AG09319 (cell line): ENCODE measurements around the gene NDUFV2.

Experiments used
- DNase-seq: peaks from one replicate; pipeline ENCODE4 v3.0.0-alpha.2; 2010; ENCODE audit warnings: low read depth; ENCODE audit errors: extremely low read depth
- CTCF ChIP-seq: IDR thresholded peaks from 2 replicates; pipeline ENCODE4 v1.5.1; 2011; ENCODE audit warnings: low read depth, mild to moderate bottlenecking, inconsistent platforms, low read length, moderate library complexity

NDUFV2 gene

GRCh38 chr18:9174302-9174701 is 71.8 kb downstream of the NDUFV2 start:
- DNase-seq, result no peak
- TF ChIP-seq CTCF, result no peak

- no peak for DNase-seq
Observed at GRCh38 chr18:9175115-9175514, 72.6 kb downstream of the NDUFV2 start.

GRCh38 chr18:9177031-9177430 is 74.5 kb downstream of the NDUFV2 start:
- no peak for DNase-seq
- TF ChIP-seq CTCF, result no peak

More at GRCh38 chr18:9175115-9175514, 72.6 kb downstream of the NDUFV2 start:
- TF ChIP-seq CTCF, result no peak

GRCh38 chr18:9177466-9177865 is 75.0 kb downstream of the NDUFV2 start:
- no peak for DNase-seq
- no peak for TF ChIP-seq CTCF

- no peak for DNase-seq
- no peak for TF ChIP-seq CTCF
Observed at GRCh38 chr18:9178557-9178956, 76.1 kb downstream of the NDUFV2 start.

GRCh38 chr18:9181275-9181674 is 78.8 kb downstream of the NDUFV2 start:
- no peak for TF ChIP-seq CTCF
- no peak for DNase-seq

- DNase-seq, result no peak
- TF ChIP-seq CTCF, result no peak
Observed at GRCh38 chr18:9182852-9183399, 80.4 kb downstream of the NDUFV2 start.
